Ovary (tissue), 3 donors: ENCODE data around the gene UHMK1.

Source experiments
- EP300 ChIP-seq: sonication (generic); formaldehyde crosslinking; IDR thresholded peaks from one replicate; pipeline ENCODE4 v1.6.1; 2017; ENCODE audit warnings: antibody characterized with exemption
- POLR2A ChIP-seq: fragments of 450-650 bp; IDR thresholded peaks from one replicate; pipeline ENCODE4 v1.6.1; 2017; ENCODE audit warnings: antibody characterized with exemption, mild to moderate bottlenecking, moderate library complexity
- TF ChIP-seq, protein P1 (sequence below), 3 donors: fragments of 450-650 bp in 2 of 3; fragments of 200-600 bp in 1 of 3; IDR thresholded peaks; one replicate each; pipeline versions ENCODE4 v1.5.1 to v1.8.0; 2016 to 2022; ENCODE audit warnings: antibody characterized with exemption in 3 of 3, mild to moderate bottlenecking in 1 of 3
- donor health status: DM: no; HTN: no; CAD: no.

DNA sequence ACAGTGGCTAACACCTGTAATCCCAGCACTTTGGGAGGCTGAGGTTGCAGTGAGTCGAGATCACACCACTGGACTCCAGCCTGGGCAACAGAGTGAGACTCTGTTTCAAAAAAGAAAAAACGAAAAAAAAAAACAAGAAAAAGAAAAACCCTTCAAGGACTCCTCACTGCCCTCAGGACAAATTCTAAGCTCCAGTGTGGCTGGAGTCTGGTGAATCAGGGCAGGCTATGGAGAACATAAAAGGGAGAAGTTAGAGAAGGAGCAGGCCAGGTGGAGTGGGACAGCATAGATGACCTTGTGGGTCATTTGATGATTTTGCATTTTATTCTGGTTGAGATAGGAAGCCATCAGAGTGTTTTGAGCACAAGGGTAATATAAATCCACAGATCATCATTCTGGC is 51.4 kb downstream of the UHMK1 start:
- TF ChIP-seq POLR2A, result no peak
- TF ChIP-seq, protein P1, sequence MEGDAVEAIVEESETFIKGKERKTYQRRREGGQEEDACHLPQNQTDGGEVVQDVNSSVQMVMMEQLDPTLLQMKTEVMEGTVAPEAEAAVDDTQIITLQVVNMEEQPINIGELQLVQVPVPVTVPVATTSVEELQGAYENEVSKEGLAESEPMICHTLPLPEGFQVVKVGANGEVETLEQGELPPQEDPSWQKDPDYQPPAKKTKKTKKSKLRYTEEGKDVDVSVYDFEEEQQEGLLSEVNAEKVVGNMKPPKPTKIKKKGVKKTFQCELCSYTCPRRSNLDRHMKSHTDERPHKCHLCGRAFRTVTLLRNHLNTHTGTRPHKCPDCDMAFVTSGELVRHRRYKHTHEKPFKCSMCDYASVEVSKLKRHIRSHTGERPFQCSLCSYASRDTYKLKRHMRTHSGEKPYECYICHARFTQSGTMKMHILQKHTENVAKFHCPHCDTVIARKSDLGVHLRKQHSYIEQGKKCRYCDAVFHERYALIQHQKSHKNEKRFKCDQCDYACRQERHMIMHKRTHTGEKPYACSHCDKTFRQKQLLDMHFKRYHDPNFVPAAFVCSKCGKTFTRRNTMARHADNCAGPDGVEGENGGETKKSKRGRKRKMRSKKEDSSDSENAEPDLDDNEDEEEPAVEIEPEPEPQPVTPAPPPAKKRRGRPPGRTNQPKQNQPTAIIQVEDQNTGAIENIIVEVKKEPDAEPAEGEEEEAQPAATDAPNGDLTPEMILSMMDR (IDR thresholded peaks at IDR 0.05), result no peak
- TF ChIP-seq EP300, result no peak
